Nephron progenitor cell (in vitro differentiated cells): ENCODE data around the gene TMEM179.
A peak's percentile ranks its signal among the peaks of the same experiment; 100 is the strongest.

ENCODE experiments used
- DNase-seq: peaks from one replicate; pipeline ENCODE4 v3.0.0; 2021
- H3K27ac Mint-ChIP-seq: 2 replicates; pipeline ENCODE4 v1.8.0; 2021; ENCODE audit warnings: mild to moderate bottlenecking, moderate library complexity, mixed read lengths
- H3K27me3 Mint-ChIP-seq: 2 replicates; pipeline ENCODE4 v1.8.0; 2021; ENCODE audit warnings: mild to moderate bottlenecking, low read depth, mixed read lengths; ENCODE audit not compliant: poor library complexity
- H3K36me3 Mint-ChIP-seq: 2 replicates; pipeline ENCODE4 v1.8.0; 2021; ENCODE audit warnings: low read depth, mixed read lengths
- H3K4me1 Mint-ChIP-seq: 2 replicates; pipeline ENCODE4 v1.8.0; 2021; ENCODE audit warnings: mixed read lengths
- H3K4me3 Mint-ChIP-seq: 2 replicates; pipeline ENCODE4 v1.8.0; 2021; ENCODE audit warnings: mild to moderate bottlenecking, moderate library complexity, mixed read lengths
- H3K9me3 Mint-ChIP-seq: 2 replicates; pipeline ENCODE4 v1.8.0; 2021; ENCODE audit warnings: mild to moderate bottlenecking, moderate library complexity, mixed read lengths
- CTCF ChIP-seq: fragments of 200-600 bp; sonication (generic); IDR thresholded peaks from 2 replicates; pipeline ENCODE4 v1.5.0; 2021; ENCODE audit warnings: antibody characterized with exemption

The TMEM179 gene

DNA sequence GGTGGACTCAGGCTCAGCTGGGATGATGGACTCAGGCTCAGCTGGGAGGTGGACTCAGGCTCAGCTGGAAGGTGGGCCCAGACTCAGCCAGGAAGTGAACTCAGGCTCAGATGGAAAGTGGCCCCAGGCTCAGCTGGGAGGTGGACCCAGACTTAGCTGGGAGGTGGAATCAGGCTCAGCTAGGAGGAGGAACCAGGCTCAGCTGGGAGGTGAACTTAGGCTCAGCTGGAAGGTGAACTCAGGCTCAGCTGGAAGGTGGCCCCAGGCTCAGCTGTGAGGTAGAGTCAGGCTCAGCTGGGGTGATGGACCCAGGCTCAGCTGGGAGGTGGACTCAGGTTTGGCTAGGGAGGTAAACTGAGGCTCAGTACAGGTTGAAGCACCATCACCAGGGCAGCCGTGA is 46.8 kb downstream of the TMEM179 start:
- Mint-ChIP-seq H3K4me1 (peaks cover 16% of the 10 kb centered on the region), H3K9me3 (no peaks in the 10 kb centered on the region), H3K27ac (no peak overlapping the region), H3K27me3 (peaks cover 31% of the 10 kb centered on the region), H3K4me3 (no peak overlapping the region), H3K36me3 (no peaks in the 10 kb centered on the region)
- no peak for TF ChIP-seq CTCF
- no peak for DNase-seq

- no peak for TF ChIP-seq CTCF
Measured at GRCh38 chr14:104557086-104557485, 47.5 kb downstream of the TMEM179 start.

DNA sequence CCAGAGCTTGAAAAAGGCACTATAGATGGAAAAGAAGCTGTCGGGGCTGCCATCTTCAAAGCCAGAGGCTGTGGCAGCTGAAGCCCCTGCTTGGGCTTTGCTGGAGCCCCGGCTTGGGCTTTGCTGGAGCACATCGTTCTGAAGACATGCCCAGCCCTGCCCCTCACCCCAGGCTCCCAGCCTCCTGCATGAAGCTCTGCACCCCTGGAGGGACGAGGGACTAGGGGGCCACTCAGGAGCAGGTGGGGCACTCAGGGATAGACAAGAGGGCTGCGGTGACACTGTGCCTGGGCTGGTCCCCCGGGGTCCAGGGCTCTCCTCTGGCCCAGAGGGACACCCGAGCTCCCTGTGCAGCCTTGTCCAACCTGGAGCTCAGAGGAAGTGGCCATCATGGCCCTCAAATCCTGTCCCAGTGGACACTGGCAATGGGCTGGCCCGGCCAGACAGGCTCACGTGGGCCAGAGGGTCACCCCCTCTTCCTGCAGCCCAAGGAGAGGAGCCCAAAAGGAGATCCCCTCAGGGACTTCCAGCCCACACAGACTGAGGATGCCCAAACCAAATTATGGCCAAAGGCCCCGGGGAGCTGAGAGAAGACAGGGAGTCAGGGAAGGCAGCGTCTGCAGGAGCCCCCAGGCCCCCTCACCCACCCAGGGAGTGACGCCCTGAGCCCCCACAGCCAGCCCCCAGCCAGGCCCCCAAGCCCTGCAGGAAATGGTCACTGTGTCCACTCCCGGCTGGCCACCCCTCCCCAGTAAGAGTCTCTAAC is 48.1 kb downstream of the TMEM179 start:
- Mint-ChIP-seq H3K4me1 (peaks cover 9% of the 10 kb centered on the region), H3K36me3 (no peaks in the 10 kb centered on the region), H3K4me3 (no peak overlapping the region), H3K9me3 (no peaks in the 10 kb centered on the region), H3K27me3 (peaks cover 34% of the 10 kb centered on the region), H3K27ac (no peak overlapping the region)
- TF ChIP-seq CTCF, result no peak
- DNase-seq, result no peak

More at GRCh38 chr14:104557086-104557485, 47.5 kb downstream of the TMEM179 start:
- Mint-ChIP-seq H3K4me3 (no peak overlapping the region), H3K9me3 (no peaks in the 10 kb centered on the region), H3K27ac (no peak overlapping the region), H3K27me3 (peaks cover 36% of the 10 kb centered on the region), H3K4me1 (peaks cover 15% of the 10 kb centered on the region), H3K36me3 (no peaks in the 10 kb centered on the region)
- DNase-seq, result no peak

GRCh38 chr14:104555430-104556255 is 48.9 kb downstream of the TMEM179 start:
- no peak overlapping the region for H3K27ac Mint-ChIP-seq
- no peak for DNase-seq
- no peaks in the 10 kb centered on the region for H3K9me3 Mint-ChIP-seq
- H3K36me3 Mint-ChIP-seq, result no peaks in the 10 kb centered on the region
- H3K4me3 Mint-ChIP-seq, result no peak overlapping the region
- no peak for TF ChIP-seq CTCF
- peaks cover 6% of the 10 kb centered on the region for H3K4me1 Mint-ChIP-seq
- H3K27me3 Mint-ChIP-seq, result peaks cover 36% of the 10 kb centered on the region

- Mint-ChIP-seq H3K4me1 (peaks cover under 1% of the 10 kb centered on the region), H3K9me3 (no peaks in the 10 kb centered on the region), H3K27me3 (peaks cover 41% of the 10 kb centered on the region), H3K36me3 (no peaks in the 10 kb centered on the region), H3K27ac (no peak overlapping the region), H3K4me3 (no peak overlapping the region)
- peak; percentile 7 for DNase-seq
- no peak for TF ChIP-seq CTCF
Measured at GRCh38 chr14:104554608-104555429, 49.8 kb downstream of the TMEM179 start.
